Neural cell (in vitro differentiated cells): Measurements from ENCODE around the gene ADAM10. TPM values are rescaled to one million over a fixed set of nuclear protein-coding genes. Genes with fewer than 3 reads are reported as not detected.
A peak's percentile ranks its signal among the peaks of the same experiment; 100 is the strongest.

ENCODE experiments used
- H2AFZ ChIP-seq: fragments of 200-600, 300-800 bp; sonication (generic), shearing (Covaris generic); 2 replicates; pipeline ENCODE4 v1.6.0; 2014; ENCODE audit warnings: low read depth, mild to moderate bottlenecking, antibody characterized with exemption, low read length, moderate library complexity
- H3F3A ChIP-seq: fragments of 200-600 bp; shearing (Covaris generic); 2 replicates; pipeline ENCODE4 v1.6.1; 2016; ENCODE audit warnings: mild to moderate bottlenecking, moderate library complexity, mixed read lengths, antibody characterized with exemption, low read length; ENCODE audit not compliant: insufficient read depth, poor library complexity, severe bottlenecking
- H3K27ac ChIP-seq: fragments of 200-600, 300-800 bp; sonication (generic), shearing (Covaris generic); 2 replicates; pipeline ENCODE4 v1.5.1; 2014; ENCODE audit warnings: mild to moderate bottlenecking, low read length, moderate library complexity
- H3K27me3 ChIP-seq: fragments of 300-800, 200-600 bp; sonication (generic), shearing (Covaris generic); 2 replicates; pipeline ENCODE4 v1.6.0; 2014; ENCODE audit warnings: mild to moderate bottlenecking, low read depth, low read length, moderate library complexity; ENCODE audit not compliant: insufficient read depth
- H3K36me3 ChIP-seq: fragments of 300-800, 200-600 bp; sonication (generic), shearing (Covaris generic); 2 replicates; pipeline ENCODE4 v1.5.1; 2014; ENCODE audit warnings: mild to moderate bottlenecking, antibody characterized with exemption, low read length, moderate library complexity; ENCODE audit not compliant: insufficient read depth
- H3K4me2 ChIP-seq: fragments of 300-800, 200-600 bp; sonication (generic), shearing (Covaris generic); 2 replicates; pipeline ENCODE4 v1.6.0; 2014; ENCODE audit warnings: mild to moderate bottlenecking, low read length
- H3K4me3 ChIP-seq: fragments of 300-800, 200-600 bp; sonication (generic), shearing (Covaris generic); 2 replicates; pipeline ENCODE4 v1.5.1; 2014; ENCODE audit warnings: mild to moderate bottlenecking, low read length, moderate library complexity
- H3K79me2 ChIP-seq: fragments of 200-600 bp; shearing (Covaris generic); replicated peaks from 2 replicates; pipeline ENCODE4 v1.6.0; 2014; ENCODE audit warnings: mild to moderate bottlenecking, low read length, moderate library complexity; ENCODE audit not compliant: insufficient read depth
- H3K9ac ChIP-seq: fragments of 300-800, 200-600 bp; sonication (generic), shearing (Covaris generic); 2 replicates; pipeline ENCODE4 v1.6.1; 2016; ENCODE audit warnings: mild to moderate bottlenecking, low read length, mixed read lengths
- H3K9me2 ChIP-seq: fragments of 200-600 bp; shearing (Covaris generic); 2 replicates; pipeline ENCODE4 v1.6.1; 2016; ENCODE audit warnings: mild to moderate bottlenecking, low read length, mixed read lengths; ENCODE audit not compliant: insufficient read depth
- H3K9me3 ChIP-seq: fragments of 200-600, 300-800 bp; sonication (generic), shearing (Covaris generic); 2 replicates; pipeline ENCODE4 v1.6.1; 2016; ENCODE audit warnings: mild to moderate bottlenecking, mixed run types, low read length, moderate library complexity, mixed read lengths
- H4K20me1 ChIP-seq: fragments of 200-600 bp; shearing (Covaris generic); 2 replicates; pipeline ENCODE4 v1.6.1; 2016; ENCODE audit warnings: mild to moderate bottlenecking, mixed run types; ENCODE audit not compliant: insufficient read depth
- EP300 ChIP-seq: fragments of 450-650 bp; conservative IDR thresholded peaks from 2 replicates; pipeline ENCODE4 v1.6.1; 2014; ENCODE audit warnings: antibody characterized with exemption, mild to moderate bottlenecking, moderate library complexity; ENCODE audit not compliant: poor library complexity, severe bottlenecking
- EZH2 ChIP-seq: fragments of 200-600, 300-800 bp; shearing (Covaris generic), sonication (generic); IDR thresholded peaks from 2 replicates; pipeline ENCODE4 v1.6.1; 2014; ENCODE audit warnings: antibody characterized with exemption, low read length, borderline replicate concordance, mild to moderate bottlenecking; ENCODE audit not compliant: insufficient read depth, poor library complexity, severe bottlenecking
- MXI1 ChIP-seq: fragments of 450-650 bp; conservative IDR thresholded peaks from 2 replicates; pipeline ENCODE4 v1.6.1; 2014; ENCODE audit warnings: antibody characterized with exemption, mild to moderate bottlenecking; ENCODE audit not compliant: poor library complexity, severe bottlenecking
- POLR2AphosphoS5 ChIP-seq: IDR thresholded peaks from 2 replicates; pipeline ENCODE4 v1.6.1; 2012
- RAD21 ChIP-seq: fragments of 450-650 bp; conservative IDR thresholded peaks from 2 replicates; pipeline ENCODE4 v1.6.1; 2014; ENCODE audit warnings: antibody characterized with exemption, mild to moderate bottlenecking, moderate library complexity
- REST ChIP-seq: IDR thresholded peaks from 2 replicates; pipeline ENCODE4 v1.6.1; 2012; ENCODE audit warnings: borderline replicate concordance
- SMC3 ChIP-seq: fragments of 450-650 bp; conservative IDR thresholded peaks from 2 replicates; pipeline ENCODE4 v1.6.1; 2014; ENCODE audit warnings: antibody characterized with exemption, mild to moderate bottlenecking, moderate library complexity; ENCODE audit not compliant: poor library complexity
- TAF1 ChIP-seq: IDR thresholded peaks from 2 replicates; pipeline ENCODE4 v1.6.1; 2012; ENCODE audit warnings: low read depth
- polyA minus RNA-seq: library from RNA; depleted of rRNA, polyadenylated mRNA; stranded (reverse); fragments of >200 nt; gene quantifications from 2 replicates; pipeline ENCODE4 v1.2.3, GENCODE V29; 2014
- polyA plus RNA-seq: library from polyadenylated mRNA; depleted of rRNA; stranded (reverse); fragments of >200 nt; gene quantifications from 2 replicates; pipeline ENCODE4 v1.2.3, GENCODE V29; 2014
- TF ChIP-seq, protein P1 (sequence below): fragments of 450-650 bp; IDR thresholded peaks from 2 replicates; pipeline ENCODE4 v1.5.1; 2014; ENCODE audit warnings: antibody characterized with exemption, mild to moderate bottlenecking, moderate library complexity; ENCODE audit not compliant: poor library complexity, severe bottlenecking

Gene ADAM10
- polyA plus RNA-seq (48.2 and 66.3 TPM in 2 replicates), polyA minus RNA-seq (103 and 138 TPM in 2 replicates)

GRCh38 chr15:58749532-58750337 lies at the start of gene ADAM10:
Gene ADAM10 (minus strand): TSS chr15:58749707. CDS start chr15:58749534, 173 bp downstream.
- H3F3A ChIP-seq = no peaks in the 10 kb centered on the region
- peak within 1 kb of the TSS; percentile 89 for H3K9ac ChIP-seq
- H3K4me2 ChIP-seq = peak within 1 kb of the TSS; percentile 79
- no peaks in the 10 kb centered on the region for H3K36me3 ChIP-seq
- H4K20me1 ChIP-seq = no peaks in the 10 kb centered on the region
- peaks cover 40% of the 10 kb centered on the region for H3K79me2 ChIP-seq
- peak within 1 kb of the TSS; percentile 90 for H3K4me3 ChIP-seq
- peak within 1 kb of the TSS; percentile 83 for H2AFZ ChIP-seq
- peak within 1 kb of the TSS; percentile 94 for H3K27ac ChIP-seq
- H3K9me3 ChIP-seq = no peaks in the 10 kb centered on the region
- H3K9me2 ChIP-seq = no peaks in the 10 kb centered on the region
- TF ChIP-seq EP300 (no peak), POLR2AphosphoS5 (peak; percentile 91), SMC3 (peak; percentile 40), EZH2 (no peak), TAF1 (peak; percentile 50)
- H3K27me3 ChIP-seq = no peaks in the 10 kb centered on the region

DNA sequence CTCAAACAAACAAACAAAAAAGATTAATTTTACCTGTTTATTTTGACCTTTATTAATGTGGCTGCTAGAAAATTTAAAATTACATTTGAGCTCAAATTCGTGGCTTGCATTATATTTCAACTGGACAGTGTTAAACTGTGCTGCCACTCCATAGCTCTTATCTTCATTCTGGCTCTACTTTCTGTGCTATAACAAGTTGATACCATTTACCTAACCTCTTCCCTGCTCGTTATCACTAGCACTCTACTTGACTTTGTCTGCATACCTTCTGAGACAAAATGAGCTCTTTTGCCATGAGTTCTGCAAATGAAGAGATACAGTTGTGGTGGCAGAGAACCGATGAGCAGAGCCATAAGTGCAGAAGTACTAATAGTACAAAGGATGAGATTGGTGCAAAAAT lies 48.0 kb upstream of the ADAM10 start:
- Histone ChIP-seq H3K79me2 (peaks cover 3% of the 10 kb centered on the region), H3F3A (no peaks in the 10 kb centered on the region), H3K9ac (no peak overlapping the region), H3K4me2 (no peak overlapping the region), H3K36me3 (peaks cover under 1% of the 10 kb centered on the region), H3K4me3 (no peak overlapping the region), H3K27ac (no peak overlapping the region), H3K9me3 (no peaks in the 10 kb centered on the region), H3K27me3 (no peaks in the 10 kb centered on the region), H4K20me1 (no peaks in the 10 kb centered on the region), H3K9me2 (no peaks in the 10 kb centered on the region), H2AFZ (no peak overlapping the region)
- TF ChIP-seq EP300 (no peak), MXI1 (no peak), SMC3 (no peak), REST (no peak), TAF1 (no peak), EZH2 (no peak), POLR2AphosphoS5 (no peak), RAD21 (no peak)
- TF ChIP-seq, protein P1, sequence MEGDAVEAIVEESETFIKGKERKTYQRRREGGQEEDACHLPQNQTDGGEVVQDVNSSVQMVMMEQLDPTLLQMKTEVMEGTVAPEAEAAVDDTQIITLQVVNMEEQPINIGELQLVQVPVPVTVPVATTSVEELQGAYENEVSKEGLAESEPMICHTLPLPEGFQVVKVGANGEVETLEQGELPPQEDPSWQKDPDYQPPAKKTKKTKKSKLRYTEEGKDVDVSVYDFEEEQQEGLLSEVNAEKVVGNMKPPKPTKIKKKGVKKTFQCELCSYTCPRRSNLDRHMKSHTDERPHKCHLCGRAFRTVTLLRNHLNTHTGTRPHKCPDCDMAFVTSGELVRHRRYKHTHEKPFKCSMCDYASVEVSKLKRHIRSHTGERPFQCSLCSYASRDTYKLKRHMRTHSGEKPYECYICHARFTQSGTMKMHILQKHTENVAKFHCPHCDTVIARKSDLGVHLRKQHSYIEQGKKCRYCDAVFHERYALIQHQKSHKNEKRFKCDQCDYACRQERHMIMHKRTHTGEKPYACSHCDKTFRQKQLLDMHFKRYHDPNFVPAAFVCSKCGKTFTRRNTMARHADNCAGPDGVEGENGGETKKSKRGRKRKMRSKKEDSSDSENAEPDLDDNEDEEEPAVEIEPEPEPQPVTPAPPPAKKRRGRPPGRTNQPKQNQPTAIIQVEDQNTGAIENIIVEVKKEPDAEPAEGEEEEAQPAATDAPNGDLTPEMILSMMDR = no peak
